ENCODE data around the gene LBHD1. TPM values are rescaled to one million over a fixed set of nuclear protein-coding genes. Genes with fewer than 3 reads are reported as not detected.
A peak's percentile ranks its signal among the peaks of the same experiment; 100 is the strongest.

The LBHD1 gene
- 2.7 and 4.5 TPM in 2 replicates for total RNA-seq (2014; rRNA removed; shearing (Covaris generic))

DNA sequence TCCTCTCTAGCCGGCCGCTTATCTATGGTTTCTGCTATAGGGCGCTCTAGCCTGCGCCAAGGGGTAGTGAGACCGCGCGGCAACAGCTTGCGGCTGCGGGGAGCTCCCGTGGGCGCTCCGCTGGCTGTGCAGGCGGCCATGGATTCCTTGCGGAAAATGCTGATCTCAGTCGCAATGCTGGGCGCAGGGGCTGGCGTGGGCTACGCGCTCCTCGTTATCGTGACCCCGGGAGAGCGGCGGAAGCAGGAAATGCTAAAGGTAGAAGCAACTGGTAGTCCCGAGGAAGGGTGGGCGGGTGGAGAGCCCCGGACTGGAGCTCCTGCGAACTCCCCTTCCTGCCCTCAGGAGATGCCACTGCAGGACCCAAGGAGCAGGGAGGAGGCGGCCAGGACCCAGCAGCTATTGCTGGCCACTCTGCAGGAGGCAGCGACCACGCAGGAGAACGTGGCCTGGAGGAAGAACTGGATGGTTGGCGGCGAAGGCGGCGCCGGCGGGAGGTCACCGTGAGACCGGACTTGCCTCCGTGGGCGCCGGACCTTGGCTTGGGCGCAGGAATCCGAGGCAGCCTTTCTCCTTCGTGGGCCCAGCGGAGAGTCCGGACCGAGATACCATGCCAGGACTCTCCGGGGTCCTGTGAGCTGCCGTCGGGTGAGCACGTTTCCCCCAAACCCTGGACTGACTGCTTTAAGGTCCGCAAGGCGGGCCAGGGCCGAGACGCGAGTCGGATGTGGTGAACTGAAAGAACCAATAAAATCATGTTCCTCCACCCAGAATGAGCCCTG, at the start of gene LBHD1, which contains the start of gene UQCC3:
LBHD1 (minus strand) TSS at position 660 of the 782 bp plus-strand sequence. CDS start 2,236 bp downstream, outside the sequence.
UQCC3 (plus strand) TSS at position 66 of the 782 bp plus-strand sequence; CDS start at position 139, 73 bp downstream.
- H3K4me3 ChIP-seq (ENCODE audit: insufficient read depth, low read depth, low read length): peak within 1 kb of the TSS; percentile 92

DNA sequence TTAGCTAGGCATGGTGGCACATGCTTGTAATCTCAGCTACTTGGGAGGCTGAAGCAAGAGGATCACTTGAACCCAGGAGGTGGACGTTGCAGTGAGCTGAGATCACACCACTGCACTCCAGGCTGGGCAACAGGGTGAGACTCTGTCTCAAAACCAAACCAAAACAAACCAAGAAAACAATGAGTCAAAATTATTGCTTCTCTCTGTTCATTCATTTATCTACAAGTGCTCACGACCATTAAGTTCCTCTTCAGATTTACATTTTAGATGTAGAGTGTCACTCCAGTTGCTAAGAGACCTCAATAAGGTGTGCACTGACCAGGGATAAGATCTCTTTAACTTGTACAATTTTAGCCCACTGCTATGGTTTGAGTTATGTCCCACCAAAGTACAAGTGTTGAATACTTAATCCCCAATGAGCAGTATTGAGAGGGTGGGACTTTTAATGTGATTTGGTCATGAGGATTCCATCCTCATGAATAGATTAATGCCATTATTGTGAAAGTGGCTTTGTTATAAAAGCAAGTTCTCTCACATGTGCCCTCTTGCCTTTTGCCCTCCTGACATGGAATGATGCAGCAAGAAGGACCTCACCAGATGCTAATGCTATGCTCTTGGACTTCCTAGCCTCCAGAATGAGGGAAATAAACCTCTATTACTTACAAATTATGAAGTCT, 47.4 kb upstream of the LBHD1 start:
- Histone ChIP-seq H3K4me3 (ENCODE audit: insufficient read depth, low read depth, low read length) (no peak overlapping the region), H3K27me3 (ENCODE audit: control insufficient read depth, insufficient read depth, low read length) (no peaks in the 10 kb centered on the region), H3K36me3 (replicated peaks; ENCODE audit: control insufficient read depth, insufficient read depth, low read length) (peaks cover 78% of the 10 kb centered on the region)
- no peak for DNase-seq

More for the DNA sequence above, at the start of gene LBHD1, which contains the start of gene UQCC3:
- Histone ChIP-seq H3K27me3 (ENCODE audit: control insufficient read depth, insufficient read depth, low read length) (no peaks in the 10 kb centered on the region), H3K36me3 (replicated peaks; ENCODE audit: control insufficient read depth, insufficient read depth, low read length) (peaks cover 15% of the 10 kb centered on the region)
- DNase-seq: peak; percentile 93

GRCh38 chr11:62716816-62717215, 44.7 kb upstream of the LBHD1 start:
- Histone ChIP-seq H3K27me3 (ENCODE audit: control insufficient read depth, insufficient read depth, low read length) (no peaks in the 10 kb centered on the region), H3K4me3 (ENCODE audit: insufficient read depth, low read depth, low read length) (no peak overlapping the region), H3K36me3 (replicated peaks; ENCODE audit: control insufficient read depth, insufficient read depth, low read length) (peaks cover 70% of the 10 kb centered on the region)
- no peak for DNase-seq

DNA sequence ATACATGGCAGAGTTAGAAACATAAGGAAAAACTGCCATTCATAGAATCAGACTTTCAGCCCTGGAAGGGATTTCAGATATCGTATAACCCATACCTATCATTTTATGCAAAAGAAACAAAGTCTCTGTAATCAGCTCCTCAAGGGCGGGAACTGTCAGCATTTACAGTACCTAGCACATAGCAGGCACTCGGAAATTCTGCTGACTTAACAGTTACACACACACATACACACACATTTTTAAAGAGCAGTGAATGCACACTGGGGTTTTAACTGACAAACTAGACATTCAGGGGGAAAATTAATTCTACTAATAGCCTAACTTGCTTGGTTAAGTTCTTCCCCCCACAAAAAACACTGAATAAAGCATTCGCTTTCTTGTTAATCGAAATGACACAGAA, 44.1 kb upstream of the LBHD1 start:
- no peaks in the 10 kb centered on the region for H3K27me3 ChIP-seq (ENCODE audit: control insufficient read depth, insufficient read depth, low read length)
- no peak for DNase-seq
- no peak overlapping the region for H3K4me3 ChIP-seq (ENCODE audit: insufficient read depth, low read depth, low read length)
- peaks cover 65% of the 10 kb centered on the region for H3K36me3 ChIP-seq (replicated peaks; ENCODE audit: control insufficient read depth, insufficient read depth, low read length)

DNA sequence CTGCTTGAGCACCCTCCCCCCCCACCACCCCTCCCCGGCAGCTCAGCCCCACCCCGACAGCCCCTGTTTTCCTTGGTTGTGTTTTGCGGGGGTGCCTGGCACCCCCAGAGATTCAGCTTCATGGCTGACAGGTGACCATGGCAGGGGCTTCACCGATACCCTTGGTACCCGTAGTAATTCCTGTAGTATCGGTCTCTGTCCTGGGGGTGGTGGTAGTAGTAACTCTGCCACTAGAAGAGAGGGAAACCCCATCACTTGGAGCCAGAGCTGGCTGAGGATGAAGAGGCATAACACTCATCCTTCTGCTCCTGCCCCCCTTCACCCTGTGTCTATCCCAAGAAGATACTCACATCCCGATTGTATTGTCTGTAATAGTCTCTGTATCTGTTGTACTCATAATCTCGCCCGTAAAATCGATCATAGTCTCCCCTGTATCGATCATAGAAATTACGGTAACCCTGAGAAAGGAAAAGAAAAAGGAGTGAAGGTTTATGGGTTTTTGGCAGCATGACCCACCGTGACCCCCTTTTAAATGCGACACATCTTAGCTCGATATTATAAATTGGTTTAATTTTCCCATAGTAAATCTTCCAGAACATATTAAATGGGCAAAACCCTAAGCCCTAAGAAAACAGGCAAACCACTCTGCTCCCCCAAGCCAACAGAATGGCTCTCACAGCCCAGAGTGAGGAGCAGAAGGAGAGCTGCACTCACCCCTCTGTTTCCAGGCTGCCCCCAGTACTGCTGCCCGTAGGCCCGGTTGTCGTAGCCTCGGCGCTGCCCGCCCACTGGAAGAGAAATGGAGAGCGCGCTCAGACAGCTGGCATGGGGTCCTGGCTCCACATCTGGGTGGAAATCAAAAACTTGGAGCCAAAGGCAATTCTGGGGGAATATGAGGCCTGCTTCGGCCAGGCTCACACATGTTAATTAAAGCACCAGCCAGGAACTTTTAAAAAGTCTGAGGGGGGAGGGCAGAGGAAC, 43.4 kb upstream of the LBHD1 start:
- DNase-seq: peak; percentile 70

DNA sequence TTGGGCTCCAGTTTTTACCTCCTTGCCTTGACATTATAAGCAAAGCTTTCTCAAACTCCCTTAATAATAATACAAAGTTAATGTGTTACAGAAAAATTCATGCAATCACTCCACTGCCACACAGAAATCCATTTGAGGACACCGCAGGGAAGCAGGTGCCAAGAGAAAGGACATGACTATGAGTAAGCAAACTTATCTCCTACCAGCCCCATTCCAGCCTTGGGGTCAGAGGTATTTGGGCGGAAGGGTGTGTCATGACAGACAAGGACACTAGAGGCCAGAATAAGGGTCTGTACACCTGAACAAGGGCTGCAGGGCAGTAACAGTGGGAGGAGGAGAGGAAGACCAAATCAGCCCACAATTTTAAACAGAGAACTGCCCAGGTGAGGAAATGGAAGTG, 41.3 kb upstream of the LBHD1 start:
- Histone ChIP-seq H3K27me3 (ENCODE audit: control insufficient read depth, insufficient read depth, low read length) (no peaks in the 10 kb centered on the region), H3K36me3 (replicated peaks; ENCODE audit: control insufficient read depth, insufficient read depth, low read length) (peaks cover 44% of the 10 kb centered on the region), H3K4me3 (ENCODE audit: insufficient read depth, low read depth, low read length) (no peak overlapping the region)
- DNase-seq: peak; percentile 26

More for the DNA sequence above, 43.4 kb upstream of the LBHD1 start:
- peaks cover 60% of the 10 kb centered on the region for H3K36me3 ChIP-seq (replicated peaks; ENCODE audit: control insufficient read depth, insufficient read depth, low read length)
- no peaks in the 10 kb centered on the region for H3K27me3 ChIP-seq (ENCODE audit: control insufficient read depth, insufficient read depth, low read length)
- no peak overlapping the region for H3K4me3 ChIP-seq (ENCODE audit: insufficient read depth, low read depth, low read length)

- no peak overlapping the region for H3K4me3 ChIP-seq (ENCODE audit: insufficient read depth, low read depth, low read length)
- no peaks in the 10 kb centered on the region for H3K27me3 ChIP-seq (ENCODE audit: control insufficient read depth, insufficient read depth, low read length)
- H3K36me3 ChIP-seq (replicated peaks; ENCODE audit: control insufficient read depth, insufficient read depth, low read length): peaks cover 43% of the 10 kb centered on the region
- no peak for DNase-seq
Measured at GRCh38 chr11:62712861-62713260, 40.8 kb upstream of the LBHD1 start.

- DNase-seq: no peak
- no peaks in the 10 kb centered on the region for H3K27me3 ChIP-seq (ENCODE audit: control insufficient read depth, insufficient read depth, low read length)
- H3K36me3 ChIP-seq (replicated peaks; ENCODE audit: control insufficient read depth, insufficient read depth, low read length): peaks cover 39% of the 10 kb centered on the region
- no peak overlapping the region for H3K4me3 ChIP-seq (ENCODE audit: insufficient read depth, low read depth, low read length)
Measured at GRCh38 chr11:62712276-62712812, 40.3 kb upstream of the LBHD1 start.

DNA sequence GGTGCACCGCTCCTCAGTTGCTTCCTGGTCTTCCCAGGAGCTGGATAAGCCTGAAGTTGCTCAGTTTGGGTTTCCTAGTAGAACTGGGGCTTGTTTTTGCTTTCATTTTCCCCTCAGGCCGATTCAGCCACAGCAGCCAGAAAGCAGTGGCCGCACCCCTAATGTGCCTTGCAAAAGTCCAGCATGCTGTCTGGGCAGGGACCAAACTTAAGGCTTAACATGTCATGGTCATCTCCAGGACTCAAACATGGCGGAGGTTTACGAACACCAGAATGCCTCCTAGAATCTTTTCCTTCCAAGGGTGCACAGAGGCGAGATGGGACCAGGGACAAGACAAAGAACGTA, 37.9 kb upstream of the LBHD1 start:
- DNase-seq: no peak

DNA sequence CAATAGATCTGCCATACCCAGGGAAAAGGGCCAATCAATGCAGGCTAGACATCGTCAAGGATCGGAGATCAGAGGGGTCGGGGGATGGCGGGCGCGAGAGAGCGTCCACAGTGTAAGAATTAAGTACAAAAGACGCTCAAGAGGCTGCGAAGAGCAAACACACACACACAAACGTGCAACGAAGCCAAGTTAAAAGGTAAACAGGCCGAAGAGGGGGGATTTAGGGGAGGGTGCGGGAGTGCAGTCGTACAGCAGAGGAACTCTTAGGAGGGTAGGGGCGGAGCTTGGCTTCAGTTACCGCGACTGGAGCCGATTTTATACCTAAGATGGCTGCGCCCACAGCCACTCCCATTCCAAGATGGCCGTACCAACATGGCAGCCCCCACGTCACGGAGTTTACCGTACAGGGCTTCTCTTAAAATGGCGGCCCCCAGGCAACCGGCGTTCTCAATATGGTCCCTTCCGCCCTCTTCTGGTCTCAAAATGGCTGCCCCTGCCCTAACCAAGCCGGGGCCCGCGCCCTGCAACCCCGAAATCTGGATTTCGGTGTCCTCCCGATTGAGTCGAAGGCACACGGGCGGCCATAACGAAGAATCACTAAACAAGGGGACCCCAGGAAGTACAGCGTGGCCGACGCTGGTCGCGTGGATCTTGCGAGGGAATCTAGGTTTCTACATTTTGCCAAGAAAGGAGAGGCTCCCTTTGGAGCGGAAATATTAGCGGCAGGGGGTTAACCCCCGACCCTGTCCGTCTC, 37.4 kb upstream of the LBHD1 start:
- H3K27me3 ChIP-seq (ENCODE audit: control insufficient read depth, insufficient read depth, low read length): no peaks in the 10 kb centered on the region
- peaks cover 16% of the 10 kb centered on the region for H3K36me3 ChIP-seq (replicated peaks; ENCODE audit: control insufficient read depth, insufficient read depth, low read length)

More for the DNA sequence above, 37.9 kb upstream of the LBHD1 start:
- peak overlapping the region; percentile 65 for H3K4me3 ChIP-seq (ENCODE audit: insufficient read depth, low read depth, low read length)
- H3K27me3 ChIP-seq (ENCODE audit: control insufficient read depth, insufficient read depth, low read length): no peaks in the 10 kb centered on the region
- peaks cover 20% of the 10 kb centered on the region for H3K36me3 ChIP-seq (replicated peaks; ENCODE audit: control insufficient read depth, insufficient read depth, low read length)

GRCh38 chr11:62708793-62709192, 36.7 kb upstream of the LBHD1 start:
- Histone ChIP-seq H3K27me3 (ENCODE audit: control insufficient read depth, insufficient read depth, low read length) (no peaks in the 10 kb centered on the region), H3K36me3 (replicated peaks; ENCODE audit: control insufficient read depth, insufficient read depth, low read length) (peaks cover 12% of the 10 kb centered on the region), H3K4me3 (ENCODE audit: insufficient read depth, low read depth, low read length) (peak overlapping the region; percentile 65)
- DNase-seq: peak; percentile 36

More for the DNA sequence above, 37.4 kb upstream of the LBHD1 start:
- peak overlapping the region; percentile 65 for H3K4me3 ChIP-seq (ENCODE audit: insufficient read depth, low read depth, low read length)
- DNase-seq: peak; percentile 92

DNA sequence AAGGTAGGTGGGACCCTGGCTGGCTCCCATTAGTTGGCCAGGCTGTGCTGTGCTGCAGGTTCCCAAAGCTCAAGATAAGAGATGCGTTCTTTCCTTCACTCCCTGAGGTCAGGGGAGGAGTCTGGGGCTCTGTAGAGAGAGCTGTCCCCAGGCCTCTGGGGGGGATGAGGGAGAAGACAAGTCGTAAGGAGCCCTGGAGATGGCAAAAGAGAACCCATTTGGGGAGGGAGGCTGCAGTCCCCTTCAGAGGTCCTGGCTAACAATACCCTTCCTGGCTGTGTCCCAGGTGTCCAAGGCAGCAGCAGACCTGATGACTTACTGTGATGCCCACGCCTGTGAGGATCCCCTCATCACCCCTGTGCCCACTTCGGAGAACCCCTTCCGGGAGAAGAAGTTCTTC, 36.3 kb upstream of the LBHD1 start:
- H3K4me3 ChIP-seq (ENCODE audit: insufficient read depth, low read depth, low read length): peak overlapping the region; percentile 65
- no peaks in the 10 kb centered on the region for H3K27me3 ChIP-seq (ENCODE audit: control insufficient read depth, insufficient read depth, low read length)
- DNase-seq: peak; percentile 16
- peaks cover 8% of the 10 kb centered on the region for H3K36me3 ChIP-seq (replicated peaks; ENCODE audit: control insufficient read depth, insufficient read depth, low read length)

DNA sequence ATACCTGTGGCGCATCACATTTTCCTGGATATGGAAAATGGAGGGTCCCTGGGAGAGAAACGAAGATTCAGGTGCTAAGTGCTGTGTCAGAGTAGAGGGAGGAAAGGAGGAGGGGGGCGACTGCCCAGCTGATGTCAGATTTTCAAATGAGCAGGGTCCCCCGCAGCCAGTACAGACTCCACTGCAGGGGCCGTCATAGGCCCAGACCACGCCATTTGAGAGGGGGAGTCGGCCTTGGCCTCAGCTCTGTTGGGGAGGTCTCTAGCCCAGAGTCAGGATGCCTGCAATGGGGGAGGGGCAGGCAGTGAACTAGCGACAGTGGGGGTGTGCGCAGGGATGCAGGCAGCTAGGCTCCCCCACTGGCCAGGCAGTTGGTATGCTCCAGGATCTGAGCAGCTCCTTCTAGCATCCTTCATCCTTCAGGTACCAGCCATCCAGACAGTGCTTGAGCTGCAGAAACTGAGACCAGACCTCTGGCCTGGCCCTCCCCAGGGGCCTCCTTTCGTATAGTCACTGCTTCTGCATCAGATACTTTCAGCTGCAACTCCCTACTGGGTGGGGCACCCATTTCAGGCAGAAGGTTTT, 35.3 kb upstream of the LBHD1 start, which contains the start of the genes BSCL2 and GNG3:
BSCL2 (minus strand) TSS at position 148 of the 585 bp plus-strand sequence. CDS start 229 bp downstream, outside the sequence.
GNG3 (plus strand) TSS at position 400 of the 585 bp plus-strand sequence. CDS start 620 bp downstream, outside the sequence.
- DNase-seq: peak; percentile 92
- peak within 1 kb of the TSS; percentile 65 for H3K4me3 ChIP-seq (ENCODE audit: insufficient read depth, low read depth, low read length)
- H3K36me3 ChIP-seq (replicated peaks; ENCODE audit: control insufficient read depth, insufficient read depth, low read length): peaks cover 4% of the 10 kb centered on the region
- no peaks in the 10 kb centered on the region for H3K27me3 ChIP-seq (ENCODE audit: control insufficient read depth, insufficient read depth, low read length)
